Measurements from ENCODE around the gene TMEM38B. TPM values are rescaled to one million over a fixed set of nuclear protein-coding genes. Genes with fewer than 3 reads are reported as not detected.
A peak's percentile ranks its signal among the peaks of the same experiment; 100 is the strongest.

The TMEM38B gene
- total and polyA plus RNA-seq, 12 donors, result 2.4 to 86.0 (median 22.7) TPM

DNA sequence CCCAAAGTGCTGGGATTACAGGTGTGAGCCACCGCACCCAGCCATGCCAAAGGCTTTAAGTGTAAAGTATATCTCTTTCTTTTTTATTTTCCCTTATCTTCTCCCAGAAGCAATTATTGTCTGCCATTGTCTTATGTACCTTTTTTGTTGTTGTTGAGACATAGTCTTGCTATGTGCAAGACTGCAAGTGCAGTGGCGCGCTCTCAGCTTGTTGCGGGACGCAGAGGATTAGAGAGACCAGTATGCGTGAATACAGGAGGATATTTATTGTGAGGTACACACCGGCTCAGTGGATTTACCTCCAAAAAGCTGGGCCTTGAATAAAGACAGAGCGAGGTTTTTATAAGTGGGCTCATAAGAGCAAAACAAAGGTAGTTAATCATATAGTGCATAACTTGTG is 11.8 kb downstream of the TMEM38B start:
- WGBS, 4 donors, result 82 to 92% (median 90%) methylated on average over 8 of the region's 8 CpGs
- no peaks in the 10 kb centered on the region for H3K27me3 ChIP-seq
- intact Hi-C loops (cut with DNase I), result no loop called here
- no peak for DNase-seq
- H3K4me3 ChIP-seq, result no peak overlapping the region
- H3K9me3 ChIP-seq (replicated peaks in 1 of 3), result no peaks in the 10 kb centered on the region
- H3K27ac ChIP-seq, result peak overlapping the region in 1 of 5 donors; percentile 17
- peaks cover 0 to 3% of the 10 kb centered on the region in 2 donors for H3K4me1 ChIP-seq (replicated peaks in 1 of 2)
- H3K36me3 ChIP-seq (replicated peaks in 1 of 2), result no peaks in the 10 kb centered on the region
- TF ChIP-seq POLR2A (IDR thresholded peaks at IDR 0.05), result no peak
- TF ChIP-seq, protein P1, sequence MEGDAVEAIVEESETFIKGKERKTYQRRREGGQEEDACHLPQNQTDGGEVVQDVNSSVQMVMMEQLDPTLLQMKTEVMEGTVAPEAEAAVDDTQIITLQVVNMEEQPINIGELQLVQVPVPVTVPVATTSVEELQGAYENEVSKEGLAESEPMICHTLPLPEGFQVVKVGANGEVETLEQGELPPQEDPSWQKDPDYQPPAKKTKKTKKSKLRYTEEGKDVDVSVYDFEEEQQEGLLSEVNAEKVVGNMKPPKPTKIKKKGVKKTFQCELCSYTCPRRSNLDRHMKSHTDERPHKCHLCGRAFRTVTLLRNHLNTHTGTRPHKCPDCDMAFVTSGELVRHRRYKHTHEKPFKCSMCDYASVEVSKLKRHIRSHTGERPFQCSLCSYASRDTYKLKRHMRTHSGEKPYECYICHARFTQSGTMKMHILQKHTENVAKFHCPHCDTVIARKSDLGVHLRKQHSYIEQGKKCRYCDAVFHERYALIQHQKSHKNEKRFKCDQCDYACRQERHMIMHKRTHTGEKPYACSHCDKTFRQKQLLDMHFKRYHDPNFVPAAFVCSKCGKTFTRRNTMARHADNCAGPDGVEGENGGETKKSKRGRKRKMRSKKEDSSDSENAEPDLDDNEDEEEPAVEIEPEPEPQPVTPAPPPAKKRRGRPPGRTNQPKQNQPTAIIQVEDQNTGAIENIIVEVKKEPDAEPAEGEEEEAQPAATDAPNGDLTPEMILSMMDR (IDR thresholded peaks at IDR 0.05), result no peak

DNA sequence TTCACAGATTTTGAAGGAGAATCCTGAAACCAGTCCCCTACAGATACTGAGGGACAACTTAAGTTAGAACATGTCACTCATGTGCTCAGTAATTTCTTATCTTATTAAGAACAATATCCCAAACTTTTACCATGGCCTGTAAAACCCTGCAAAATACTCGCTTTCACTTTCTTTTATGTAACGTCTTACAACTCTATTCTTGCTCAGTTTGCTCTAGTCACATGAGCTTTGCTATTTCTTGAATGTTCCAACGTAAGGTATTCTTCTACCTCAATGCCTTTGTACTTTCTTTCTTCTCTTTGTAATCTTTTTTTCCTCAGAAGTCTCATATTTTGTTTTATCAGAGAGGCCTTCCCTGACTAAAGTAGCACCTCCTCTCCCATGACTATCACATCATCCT is 14.1 kb downstream of the TMEM38B start:
- WGBS, 4 donors, result 33 to 57% (median 53%) methylated on average over 3 of the region's 3 CpGs
- Histone ChIP-seq H3K27ac (peak overlapping the region in 1 of 5 donors; percentile 21), H3K27me3 (no peaks in the 10 kb centered on the region), H3K4me3 (peak overlapping the region in 2 of 4 donors; percentile 1 to 11), H3K9me3 (replicated peaks in 1 of 3) (no peaks in the 10 kb centered on the region), H3K36me3 (replicated peaks in 1 of 2) (no peaks in the 10 kb centered on the region), H3K4me1 (replicated peaks in 1 of 2) (peaks cover 0 to 3% of the 10 kb centered on the region in 2 donors)
- intact Hi-C loops (cut with DNase I), result no loop called here
- DNase-seq, result no peak
- TF ChIP-seq POLR2A (IDR thresholded peaks at IDR 0.05), result no peak
- TF ChIP-seq, protein P1 (IDR thresholded peaks at IDR 0.05), result no peak

DNA sequence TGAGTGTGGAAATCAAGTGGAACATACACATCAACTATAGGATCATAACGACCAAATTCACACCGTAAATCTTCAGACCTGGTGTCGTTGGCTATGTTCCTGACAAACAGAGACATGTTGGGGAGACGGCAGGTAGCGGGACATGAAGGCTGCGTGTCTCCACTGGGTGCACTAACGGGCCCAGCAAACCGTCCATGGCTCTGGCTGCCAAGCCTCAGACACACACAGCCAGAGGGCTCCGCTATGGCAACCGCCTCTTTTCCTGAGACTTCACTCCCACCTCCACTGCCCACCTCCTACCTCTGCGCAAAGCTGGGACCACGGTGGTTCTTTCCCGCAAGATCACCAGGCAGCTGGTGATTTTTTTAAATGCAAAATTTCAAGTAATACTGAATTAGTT is 16.3 kb downstream of the TMEM38B start:
- no peak overlapping the region for H3K4me3 ChIP-seq
- 95 to 98% (median 98%) methylated on average over 13 of the region's 13 CpGs for WGBS, 4 donors
- H3K27ac ChIP-seq, result no peak overlapping the region
- H3K27me3 ChIP-seq, result no peaks in the 10 kb centered on the region
- H3K9me3 ChIP-seq (replicated peaks in 1 of 3), result peaks cover 0 to 7% (median 0%) of the 10 kb centered on the region in 3 donors
- intact Hi-C loops (cut with DNase I), result loop anchor here (10.0 kb wide), 2 partner anchors 56 to 286 kb away; no protein-coding TSS in a partner anchor
- peaks cover 0 to 3% of the 10 kb centered on the region in 2 donors for H3K4me1 ChIP-seq (replicated peaks in 1 of 2)
- DNase-seq, result no peak
- TF ChIP-seq, protein P1 (IDR thresholded peaks at IDR 0.05), result no peak
- TF ChIP-seq POLR2A (IDR thresholded peaks at IDR 0.05), result no peak
- no peaks in the 10 kb centered on the region for H3K36me3 ChIP-seq (replicated peaks in 1 of 2)

DNA sequence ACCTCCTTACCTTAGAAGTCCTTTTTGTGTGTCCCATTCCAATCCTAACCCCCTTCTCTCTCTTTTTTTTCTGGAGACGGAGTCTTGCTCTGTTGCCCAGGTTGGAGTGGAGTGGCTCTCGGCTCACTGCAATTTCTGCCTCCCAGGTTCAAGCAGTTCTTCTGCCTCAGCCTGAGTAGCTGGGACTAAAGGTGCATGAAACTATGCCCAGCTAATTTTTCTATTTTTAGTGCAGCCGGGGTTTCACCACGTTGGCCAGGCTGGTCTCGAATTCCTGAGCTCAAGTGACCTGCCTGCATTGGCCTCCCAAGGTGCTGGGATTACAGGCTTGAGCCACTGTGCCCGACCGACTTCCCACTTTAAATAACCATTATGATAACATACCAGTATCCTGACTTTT is 17.5 kb downstream of the TMEM38B start:
- peaks cover 0 to under 1% of the 10 kb centered on the region in 2 donors for H3K4me1 ChIP-seq (replicated peaks in 1 of 2)
- peaks cover 0 to 8% (median 0%) of the 10 kb centered on the region in 3 donors for H3K9me3 ChIP-seq (replicated peaks in 1 of 3)
- no peaks in the 10 kb centered on the region for H3K27me3 ChIP-seq
- no peak for DNase-seq
- H3K36me3 ChIP-seq (replicated peaks in 1 of 2), result no peaks in the 10 kb centered on the region
- no peak overlapping the region for H3K4me3 ChIP-seq
- WGBS, 4 donors, result 78 to 92% (median 89%) methylated on average over 7 of the region's 7 CpGs
- intact Hi-C loops (cut with DNase I), result loop anchor here (10.0 kb wide), 2 partner anchors 57 to 287 kb away; no protein-coding TSS in a partner anchor
- no peak overlapping the region for H3K27ac ChIP-seq
- TF ChIP-seq, protein P1 (IDR thresholded peaks at IDR 0.05), result no peak
- no peak for TF ChIP-seq POLR2A (IDR thresholded peaks at IDR 0.05)

All from adrenal gland (tissue), 12 donors.